Fibroblast of the conjunctiva (primary cell): ENCODE data around the gene DUSP22.
"Not testable (repeated sequence)": the region's sequence is repeated elsewhere in the genome, so short reads cannot be mapped to it uniquely, and the experiment has no call there.

Source experiments
- DNase-seq: peaks from one replicate; pipeline ENCODE4 v3.0.0-alpha.2; 2010; ENCODE audit warnings: low read depth

DUSP22 gene

GRCh38 chr6:324116-324728 lies 31.9 kb downstream of the DUSP22 start:
- DNase-seq = no peak

DNA sequence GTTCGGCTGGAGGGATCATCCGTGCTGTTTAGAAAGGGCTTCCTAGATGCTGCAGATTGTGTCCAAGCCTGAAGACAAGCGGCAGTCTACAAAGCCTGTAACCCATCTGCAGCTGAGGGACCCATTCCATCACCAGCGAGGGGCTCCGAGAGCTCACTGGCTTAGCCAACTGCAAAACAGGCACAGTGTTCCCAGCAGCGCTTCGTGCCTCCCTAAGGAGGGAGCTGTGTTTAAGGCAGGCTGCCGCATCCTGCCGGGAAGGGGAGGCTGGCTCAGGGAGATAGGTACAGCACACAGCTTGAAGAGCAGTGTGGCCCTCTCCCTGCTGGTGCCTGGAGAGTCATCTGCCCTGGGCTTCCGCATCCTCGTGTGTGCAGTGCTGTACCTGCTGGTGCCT lies 32.4 kb downstream of the DUSP22 start:
- DNase-seq = no peak

GRCh38 chr6:325161-325860 lies 33.0 kb downstream of the DUSP22 start:
- DNase-seq = not testable (repeated sequence)

DNA sequence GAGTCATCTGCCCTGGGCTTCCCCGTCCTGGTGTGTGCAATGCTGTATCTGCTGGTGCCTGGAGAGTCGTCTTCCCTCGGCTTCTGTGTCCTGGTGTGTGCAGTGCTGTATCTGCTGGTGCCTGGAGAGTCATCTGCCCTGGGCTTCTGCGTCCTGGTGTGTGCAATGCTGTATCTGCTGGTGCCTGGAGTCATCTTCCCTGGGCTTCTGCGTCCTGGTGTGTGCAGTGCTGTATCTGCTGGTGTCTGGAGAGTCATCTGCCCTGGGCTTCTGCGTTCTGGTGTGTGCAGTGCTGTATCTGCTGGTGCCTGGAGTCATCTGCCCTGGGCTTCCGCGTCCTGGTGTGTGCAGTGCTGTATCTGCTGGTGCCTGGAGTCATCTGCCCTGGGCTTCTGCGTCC lies 33.8 kb downstream of the DUSP22 start:
- DNase-seq = not testable (repeated sequence)

GRCh38 chr6:326896-327537 lies 34.7 kb downstream of the DUSP22 start:
- DNase-seq = no peak

GRCh38 chr6:327538-328116 lies 35.3 kb downstream of the DUSP22 start:
- no peak for DNase-seq

DNA sequence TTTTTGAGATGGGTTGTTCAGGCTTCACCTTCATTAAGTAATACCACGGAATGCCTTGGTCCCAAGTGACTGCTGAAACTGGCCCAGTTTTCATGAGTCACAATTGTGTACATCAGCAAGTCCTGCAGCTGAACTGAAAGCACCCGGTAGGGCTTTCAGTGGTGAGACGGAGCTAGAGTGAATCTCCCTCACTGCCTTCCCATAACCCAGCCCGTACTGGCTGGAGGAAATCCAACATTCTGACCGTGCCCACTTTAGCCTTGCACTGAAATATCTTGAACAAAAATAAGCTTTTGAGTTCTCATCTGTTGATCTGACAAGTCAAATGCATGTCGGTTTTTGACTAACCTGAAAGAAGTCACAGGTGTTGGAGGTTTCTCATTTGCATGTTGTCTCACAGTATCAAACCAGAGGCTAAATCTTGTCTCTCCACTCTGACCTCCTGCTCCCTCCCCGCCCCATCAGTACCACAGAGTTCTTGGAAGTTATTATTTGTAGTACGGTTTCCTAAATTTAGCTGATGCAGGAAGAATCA lies 35.9 kb downstream of the DUSP22 start:
- DNase-seq = peak; percentile 69

DNA sequence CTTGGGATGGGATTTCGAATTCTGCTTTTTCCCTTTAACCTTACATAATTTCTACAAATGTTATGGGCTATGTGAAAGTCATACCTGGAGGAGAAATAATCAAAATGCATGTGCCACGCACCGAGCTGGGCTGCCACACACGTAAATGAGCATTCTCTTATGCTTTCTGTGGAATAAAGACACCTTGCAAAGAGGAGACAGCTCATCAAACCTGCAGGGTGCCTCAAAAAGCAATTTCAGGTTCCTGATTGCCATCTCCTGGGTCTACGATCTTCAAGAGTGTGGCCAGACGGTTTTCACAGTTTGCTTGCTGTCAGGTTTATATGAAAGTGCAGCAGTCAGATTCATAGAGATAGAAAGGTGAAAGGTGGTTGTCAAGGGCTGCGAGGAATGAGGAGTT lies 36.6 kb downstream of the DUSP22 start:
- no peak for DNase-seq

- DNase-seq = no peak
Measured at GRCh38 chr6:329888-330691, 37.8 kb downstream of the DUSP22 start.

- no peak for DNase-seq
Measured at GRCh38 chr6:330948-331347, 38.7 kb downstream of the DUSP22 start.

- no peak for DNase-seq
Measured at GRCh38 chr6:331622-332521, 39.6 kb downstream of the DUSP22 start.

- peak; percentile 18 for DNase-seq
Measured at GRCh38 chr6:332671-333070, 40.4 kb downstream of the DUSP22 start.

GRCh38 chr6:333379-334002 lies 41.2 kb downstream of the DUSP22 start:
- DNase-seq = no peak

GRCh38 chr6:334536-335510 lies 42.5 kb downstream of the DUSP22 start:
- DNase-seq = no peak

DNA sequence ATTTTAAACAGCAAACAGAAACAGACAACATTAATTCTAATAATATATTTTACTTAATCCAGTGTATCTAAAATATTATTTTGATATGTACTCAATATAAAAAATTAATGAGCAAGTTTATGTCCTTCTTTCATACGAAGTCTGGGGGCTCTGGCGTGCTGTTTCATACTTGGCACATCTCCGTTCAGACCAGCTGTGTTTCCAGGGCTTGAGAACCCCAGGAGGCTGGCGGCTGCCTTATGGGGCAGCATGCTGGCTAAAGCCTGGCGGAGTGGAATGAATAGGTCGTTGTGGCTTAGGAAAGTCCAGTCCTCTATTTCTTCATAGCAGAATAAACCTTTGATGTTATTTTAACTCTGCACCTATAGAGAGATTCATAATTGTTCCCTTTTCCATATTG lies 43.3 kb downstream of the DUSP22 start:
- DNase-seq = no peak

DNA sequence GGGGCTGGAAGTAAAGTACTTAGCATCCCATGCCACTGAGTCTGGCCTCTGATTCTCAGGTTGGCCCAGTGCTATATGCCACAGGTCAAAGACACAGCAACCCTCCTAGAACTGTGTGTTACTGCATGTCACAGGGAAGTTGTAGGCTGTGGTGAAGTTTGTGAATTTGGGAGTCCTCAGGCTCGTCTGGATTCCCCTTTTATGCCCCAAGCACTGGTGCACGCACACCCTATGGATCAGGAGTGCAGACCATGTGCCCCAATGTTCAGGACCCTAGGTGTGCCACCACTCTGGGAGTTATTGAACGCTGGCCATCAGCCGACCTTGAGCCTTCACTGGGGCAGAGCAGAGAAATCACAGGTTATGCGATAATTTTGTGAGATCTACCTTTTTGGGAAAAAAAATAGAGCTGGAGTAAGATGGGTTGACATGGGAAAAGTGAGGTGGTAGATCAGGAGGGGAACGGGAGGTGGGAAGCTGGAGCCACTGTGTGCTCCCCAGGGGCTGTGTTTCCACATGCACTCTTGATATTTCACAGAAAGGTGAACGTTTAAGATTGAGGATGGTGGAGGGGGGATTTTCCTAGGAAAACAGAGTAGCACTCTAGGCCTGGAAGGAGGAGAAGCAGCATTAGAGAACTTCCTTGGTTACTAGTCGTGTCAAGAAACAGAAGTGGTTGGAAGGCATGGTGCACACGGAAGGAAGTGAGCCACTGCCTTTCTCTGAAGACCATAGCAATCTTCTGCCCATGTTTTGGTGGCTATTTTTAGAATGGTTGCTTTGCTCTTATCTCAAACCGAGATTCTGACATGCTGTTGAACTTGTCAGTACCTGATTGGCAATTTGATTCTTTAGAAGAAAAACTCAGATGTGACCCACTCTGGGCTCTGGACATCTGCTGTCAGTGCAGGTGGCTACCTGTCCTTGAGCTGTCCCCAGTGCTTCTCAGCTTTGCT lies 44.1 kb downstream of the DUSP22 start:
- no peak for DNase-seq

GRCh38 chr6:337805-338368 lies 45.6 kb downstream of the DUSP22 start:
- no peak for DNase-seq

GRCh38 chr6:338815-339262 lies 46.6 kb downstream of the DUSP22 start:
- no peak for DNase-seq
